HG02970 (cell line): ENCODE measurements around the gene DUSP22.
"Not testable (repeated sequence)": the region's sequence is repeated elsewhere in the genome, so short reads cannot be mapped to it uniquely, and the experiment has no call there.

ENCODE experiments used
- ATAC-seq: cut with Tn5 transposase; IDR thresholded peaks from one replicate; pipeline ENCODE4 v1.9.1; 2021; ENCODE audit warnings: mild to moderate bottlenecking, moderate library complexity, moderate number of reproducible peaks; ENCODE audit not compliant: unreplicated experiment, low FRiP score

DUSP22 gene

DNA sequence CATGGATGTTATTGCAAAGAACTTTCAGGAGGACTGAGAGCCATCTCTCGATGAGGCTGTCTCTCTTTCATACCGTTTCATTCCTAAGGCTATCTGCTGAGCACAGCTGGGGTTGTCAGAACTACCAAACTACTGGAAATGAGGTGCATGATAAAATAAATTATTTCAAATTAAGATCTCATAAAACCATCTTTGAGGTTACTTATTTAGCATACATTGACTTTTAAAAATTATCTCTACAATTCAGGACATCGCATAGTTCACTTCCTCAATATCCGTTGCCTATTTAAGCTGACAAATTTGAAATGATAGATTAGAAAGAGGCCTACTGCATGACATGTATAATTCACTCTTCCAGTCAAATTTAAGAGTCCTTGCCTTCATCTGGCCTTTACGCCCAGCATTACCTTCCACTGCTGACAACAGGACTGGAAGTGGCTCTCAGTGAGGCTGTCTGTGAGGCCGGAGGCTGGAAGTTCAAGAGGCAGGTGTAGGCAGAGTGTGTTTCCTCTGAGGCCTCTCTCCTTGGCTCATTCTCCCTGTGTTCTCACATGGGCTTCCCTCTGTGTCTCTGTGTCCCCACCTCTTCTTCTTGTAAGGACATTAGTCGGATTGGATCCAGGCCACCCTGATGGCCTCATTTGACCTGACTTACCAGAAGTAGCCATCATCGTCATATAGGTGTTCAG, 12.8 kb upstream of the DUSP22 start:
- no peak for ATAC-seq

DNA sequence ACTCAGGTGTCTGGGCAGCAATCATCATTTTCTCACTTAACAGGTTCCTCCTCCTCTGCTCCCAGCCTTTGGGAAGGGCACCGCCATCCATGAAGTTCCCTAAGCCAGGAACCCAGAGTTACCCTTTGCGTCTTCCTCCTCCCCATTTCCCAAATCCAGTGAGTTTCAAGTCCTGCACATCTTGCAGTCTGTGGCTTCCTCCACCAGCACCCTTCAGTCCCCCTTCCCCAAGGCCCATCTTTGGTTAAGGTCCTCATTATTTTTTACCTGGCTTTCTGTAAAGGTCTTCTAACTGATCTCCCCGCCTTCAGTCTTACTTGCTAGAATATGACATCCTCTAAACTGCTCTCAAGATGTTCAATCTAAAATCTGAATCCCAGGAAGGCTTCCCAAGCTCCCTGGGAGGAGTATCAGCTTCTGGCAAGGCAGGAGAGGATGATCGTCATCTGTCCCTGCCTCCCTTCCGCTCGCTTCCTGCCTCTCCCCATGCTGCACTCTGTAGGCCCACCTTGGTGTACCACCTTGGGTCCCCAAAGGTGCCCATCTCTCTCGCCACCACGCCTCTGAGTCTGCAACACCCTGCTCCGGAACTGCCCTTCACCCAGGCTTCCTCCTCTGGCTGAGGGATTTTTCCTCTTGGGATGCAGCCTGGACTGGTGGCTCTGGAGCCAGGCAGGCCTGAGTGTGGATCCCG, 11.4 kb upstream of the DUSP22 start:
- no peak for ATAC-seq

DNA sequence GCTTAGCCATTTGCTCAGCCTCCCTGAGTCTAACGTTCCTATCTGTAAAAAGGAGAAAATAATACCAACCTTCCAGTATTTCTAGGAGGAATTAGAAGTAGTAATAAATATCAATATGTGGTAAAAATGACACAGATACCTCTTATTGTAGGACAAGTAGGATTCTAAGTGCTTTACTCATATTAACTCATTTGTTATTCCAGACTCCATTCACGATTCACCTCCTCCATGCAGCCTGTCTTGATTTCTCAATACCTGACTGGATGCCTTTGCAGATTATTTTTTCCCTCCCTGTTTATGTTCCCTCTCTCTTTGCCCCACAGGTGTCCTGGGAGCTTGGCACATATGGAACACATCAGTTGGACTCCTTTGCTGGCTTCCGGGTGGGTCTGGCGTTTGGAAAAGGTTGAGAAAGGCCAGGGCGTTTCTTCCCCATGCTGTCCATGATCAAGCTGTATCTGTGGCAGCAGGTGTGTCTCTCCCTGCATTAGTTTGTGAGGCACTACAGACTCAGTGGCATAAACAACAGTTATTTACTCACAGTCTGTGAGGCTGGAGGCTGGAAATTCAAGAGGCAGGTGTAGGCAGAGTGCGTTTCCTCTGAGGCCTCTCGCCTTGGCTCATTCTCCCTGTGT, 10.7 kb upstream of the DUSP22 start:
- no peak for ATAC-seq

DNA sequence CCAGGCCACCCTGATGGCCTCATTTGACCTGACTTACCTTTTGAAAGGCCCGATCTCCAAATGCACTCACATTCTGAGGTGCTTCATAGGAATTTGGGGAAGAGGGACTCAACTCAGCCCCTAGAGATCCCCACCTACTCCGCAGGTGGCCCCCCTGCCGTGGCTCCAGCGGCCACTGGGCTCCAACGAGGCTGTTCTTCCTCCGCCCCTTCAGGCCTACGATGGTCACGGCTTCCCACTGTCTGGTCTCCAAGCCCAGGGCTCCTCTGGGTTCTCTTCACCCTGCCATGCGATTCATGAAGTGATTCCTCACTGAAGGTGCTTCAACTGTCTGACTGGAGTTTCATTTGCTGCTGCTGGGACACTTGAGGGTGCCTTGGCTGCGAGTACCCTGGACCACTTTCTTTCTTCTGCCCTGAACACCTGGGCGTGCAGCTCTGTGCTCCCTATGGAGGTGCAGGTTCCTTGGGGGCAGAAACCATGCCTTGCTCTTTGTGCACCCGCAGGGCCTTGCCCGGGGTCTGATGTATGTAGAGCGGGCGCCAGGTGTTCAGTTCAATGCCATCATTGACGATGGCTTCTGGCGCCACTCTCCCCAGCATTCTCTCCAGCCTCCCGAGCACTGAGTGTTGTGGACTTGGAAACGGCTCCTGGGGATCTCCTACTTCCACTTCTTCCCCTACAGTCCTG, 10.0 kb upstream of the DUSP22 start:
- ATAC-seq, result no peak

DNA sequence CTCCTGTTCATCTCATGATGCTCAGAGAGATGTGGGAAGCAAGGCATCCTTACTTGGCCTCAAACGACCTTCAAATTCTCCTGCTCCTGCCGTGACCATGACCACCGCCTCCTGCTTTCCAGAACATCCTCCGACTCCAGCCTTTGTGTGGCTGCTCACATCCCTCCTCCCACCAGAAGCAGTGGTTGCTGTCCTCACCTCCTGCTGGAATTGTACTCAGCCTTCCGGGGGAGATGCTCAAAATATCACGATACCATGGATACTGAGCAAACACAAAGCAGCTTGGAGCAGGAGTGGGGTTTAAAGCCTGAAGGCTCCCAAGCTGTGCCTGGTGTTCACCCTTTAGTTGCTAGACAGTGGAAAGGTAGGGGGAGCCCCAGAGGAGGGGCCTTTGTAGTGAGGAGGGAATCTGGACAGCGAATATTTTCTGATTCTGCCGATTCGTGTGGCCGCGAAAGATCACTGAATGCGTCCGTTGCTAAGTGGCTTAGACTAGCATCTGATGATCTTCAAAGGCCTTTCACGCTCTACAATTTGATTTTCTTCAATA, 9.3 kb upstream of the DUSP22 start:
- ATAC-seq, result no peak

DNA sequence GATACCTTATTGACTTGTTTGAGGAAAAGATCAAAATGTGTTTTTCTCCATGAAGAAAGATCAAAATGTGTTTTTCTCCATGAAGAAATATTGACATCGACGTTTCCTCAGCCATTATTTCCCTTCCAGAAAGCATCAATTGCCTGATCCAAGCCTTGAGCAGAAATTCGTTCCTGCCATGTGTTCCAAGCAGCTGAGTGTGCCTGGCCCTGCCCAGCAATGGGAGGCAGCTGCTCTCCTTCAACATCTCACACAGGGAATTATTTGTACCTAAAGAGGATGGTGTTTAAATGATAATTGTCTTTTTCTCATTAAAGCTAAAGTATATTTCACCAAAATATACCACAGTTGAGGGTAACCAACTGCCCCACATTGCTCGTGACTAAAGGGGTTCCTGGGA, 7.8 kb upstream of the DUSP22 start:
- ATAC-seq, result no peak

DNA sequence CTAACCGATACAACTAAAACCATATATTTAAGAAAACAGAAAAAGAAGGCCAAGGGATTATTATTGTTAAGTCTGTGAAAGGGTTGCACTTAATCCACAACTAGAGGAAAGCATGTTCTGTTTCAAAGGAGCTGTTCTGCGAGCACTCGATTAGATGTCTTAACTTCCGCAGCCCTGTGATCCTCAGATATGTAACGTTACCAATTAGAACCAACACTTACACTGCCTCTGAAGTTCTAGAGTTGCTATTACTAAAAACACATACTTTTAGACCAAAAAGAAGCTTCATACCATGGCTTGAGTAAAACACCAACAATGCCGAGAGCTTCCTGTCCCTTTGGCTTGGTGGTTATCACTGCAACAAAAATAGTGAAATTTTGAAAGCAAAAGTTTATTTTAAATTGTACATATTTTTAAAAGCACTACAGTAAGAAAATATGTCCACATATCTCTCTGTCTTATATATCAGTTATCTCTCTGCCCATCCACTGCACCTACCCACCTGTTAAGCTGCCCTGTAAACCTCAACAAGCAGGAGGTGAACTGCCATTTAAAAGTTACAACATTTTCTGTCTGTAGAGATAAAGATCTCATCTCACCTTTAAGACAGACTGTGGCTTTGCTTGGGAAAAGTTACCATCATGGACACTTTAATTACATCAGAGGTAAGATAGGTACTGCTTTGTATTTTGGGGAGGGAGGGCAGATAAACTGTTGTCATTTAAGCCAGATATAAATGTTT, 7.1 kb upstream of the DUSP22 start:
- ATAC-seq, result no peak

DNA sequence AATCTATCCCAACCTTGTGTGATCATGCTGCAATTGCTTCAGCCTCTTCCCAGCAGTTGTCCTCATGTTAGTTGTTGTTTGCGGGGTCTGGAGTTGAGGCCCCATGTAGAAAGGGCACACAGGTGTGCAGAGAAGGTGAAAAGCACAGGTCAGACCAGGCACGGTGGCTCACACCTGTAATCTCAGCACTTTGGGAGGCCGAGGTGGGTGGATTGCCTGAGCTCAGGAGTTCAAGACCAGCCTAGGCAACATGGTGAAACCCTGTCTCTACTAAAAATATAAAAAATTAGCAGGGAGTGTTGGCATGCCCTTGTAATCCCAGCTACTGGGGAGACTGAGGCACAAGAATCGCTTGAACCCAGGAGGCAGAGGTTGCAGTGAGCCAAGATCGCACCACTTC, 6.4 kb upstream of the DUSP22 start:
- not testable (repeated sequence) for ATAC-seq

DNA sequence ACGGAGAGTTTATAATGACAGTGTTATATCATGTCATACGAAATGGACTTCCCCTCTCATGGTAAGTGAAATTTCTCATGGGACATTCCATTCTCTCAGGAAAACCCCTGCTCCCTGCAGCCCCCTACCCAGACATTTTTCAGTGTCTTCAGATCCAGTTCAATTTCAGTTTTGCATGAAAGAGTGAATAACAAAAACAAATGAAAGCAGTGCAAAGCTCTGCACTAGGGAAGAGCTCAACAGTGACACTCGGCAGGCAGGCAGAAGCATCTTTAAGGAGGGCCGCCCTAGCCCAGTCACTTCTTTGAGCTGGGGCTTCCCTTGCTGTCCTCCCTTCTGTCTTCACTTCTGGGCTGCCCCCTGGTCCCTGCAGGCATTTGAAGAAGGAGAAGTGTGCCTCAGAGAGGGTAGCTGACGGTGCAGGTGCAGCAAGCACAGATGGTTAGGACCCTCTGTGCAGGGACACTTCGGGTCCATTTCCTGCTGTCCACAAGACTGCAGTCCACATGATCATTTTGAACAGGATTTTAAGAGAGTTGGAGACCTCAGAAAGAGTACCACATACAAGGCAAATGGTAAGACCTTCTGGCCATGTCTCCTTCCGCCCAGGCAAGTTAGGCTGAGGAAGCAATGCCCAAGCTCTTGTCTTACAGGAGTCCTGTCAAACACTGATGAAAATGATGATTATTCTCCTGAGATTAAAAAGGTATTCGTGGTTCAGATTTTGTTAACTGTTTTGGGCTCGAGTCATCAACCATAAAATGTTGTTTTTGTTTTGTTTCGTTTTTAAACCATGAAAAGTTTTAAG, 5.4 kb upstream of the DUSP22 start:
- ATAC-seq, result no peak

DNA sequence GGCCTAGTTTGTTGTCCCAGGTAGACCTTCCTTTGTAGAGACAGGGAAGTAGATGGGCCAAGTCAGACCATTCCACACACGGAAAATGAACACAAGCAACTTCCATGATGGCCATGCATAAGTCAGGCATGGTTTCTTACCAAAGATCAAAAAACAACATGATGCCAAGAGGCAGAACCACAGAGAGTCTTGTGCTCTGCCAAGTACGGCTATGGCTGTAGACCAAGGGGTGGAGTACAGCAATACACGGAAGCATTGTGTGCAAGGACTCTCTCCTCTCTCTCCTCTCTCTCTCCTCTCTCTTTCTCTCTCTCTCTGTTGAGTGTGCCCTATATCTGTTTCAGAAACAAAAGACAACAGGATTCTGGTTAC, 4.8 kb upstream of the DUSP22 start:
- no peak for ATAC-seq

DNA sequence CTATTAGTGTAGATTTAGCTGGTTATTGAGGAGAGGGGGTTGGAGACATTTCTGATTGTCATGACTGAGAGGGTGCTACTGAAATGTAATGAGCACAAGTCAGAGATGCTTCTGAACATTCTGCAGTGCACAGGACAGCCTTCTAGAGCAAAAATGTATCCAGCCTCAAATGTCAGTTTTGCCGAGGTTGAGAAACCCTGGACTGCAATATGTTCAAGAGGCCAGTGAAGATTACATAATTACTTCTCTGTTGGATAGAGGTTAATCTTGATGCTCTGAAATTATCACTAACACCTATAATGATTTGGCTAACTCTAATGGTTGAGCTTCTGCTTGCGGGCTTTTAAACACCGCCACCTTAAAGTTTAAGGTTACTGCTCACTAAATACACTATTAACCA, 3.4 kb upstream of the DUSP22 start:
- ATAC-seq, result no peak

DNA sequence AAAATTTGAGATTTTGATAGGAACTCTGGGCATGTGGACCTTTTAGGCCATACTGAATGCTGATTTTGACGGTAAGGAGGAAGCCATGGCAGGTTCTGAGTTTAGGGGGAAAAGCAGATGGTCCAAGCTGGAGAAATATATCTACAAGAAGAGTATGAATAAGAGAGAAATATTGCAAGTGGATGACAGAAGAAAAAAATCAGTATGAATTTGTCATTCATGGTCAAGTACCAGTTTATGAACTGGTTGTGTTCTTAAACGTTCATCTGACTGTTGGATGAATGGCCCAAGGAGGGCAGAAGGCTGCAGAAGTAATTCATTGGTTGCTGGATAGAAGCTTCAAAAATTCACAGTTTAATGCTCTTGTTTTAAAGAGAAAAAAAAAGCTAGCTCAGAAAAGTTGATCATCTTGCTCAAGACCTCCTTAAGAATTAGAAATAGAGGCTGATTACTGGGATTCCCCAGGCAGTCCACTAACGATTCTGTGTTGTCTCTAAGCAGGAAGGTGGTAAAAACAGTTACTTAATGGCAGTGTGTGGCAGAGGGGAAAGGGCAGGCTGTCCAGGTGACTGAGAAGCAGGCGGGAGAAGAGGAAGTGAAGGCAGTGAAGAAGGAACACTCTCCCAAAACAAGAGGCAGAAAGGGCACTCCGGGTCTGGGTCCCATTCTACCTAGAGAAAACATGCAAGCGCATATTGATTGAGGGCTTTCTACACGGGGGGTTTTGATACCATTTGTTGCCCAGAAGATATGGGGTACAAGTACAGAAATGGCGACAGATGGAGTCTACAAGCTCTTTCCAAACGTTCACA, 2.0 kb upstream of the DUSP22 start:
- no peak for ATAC-seq

DNA sequence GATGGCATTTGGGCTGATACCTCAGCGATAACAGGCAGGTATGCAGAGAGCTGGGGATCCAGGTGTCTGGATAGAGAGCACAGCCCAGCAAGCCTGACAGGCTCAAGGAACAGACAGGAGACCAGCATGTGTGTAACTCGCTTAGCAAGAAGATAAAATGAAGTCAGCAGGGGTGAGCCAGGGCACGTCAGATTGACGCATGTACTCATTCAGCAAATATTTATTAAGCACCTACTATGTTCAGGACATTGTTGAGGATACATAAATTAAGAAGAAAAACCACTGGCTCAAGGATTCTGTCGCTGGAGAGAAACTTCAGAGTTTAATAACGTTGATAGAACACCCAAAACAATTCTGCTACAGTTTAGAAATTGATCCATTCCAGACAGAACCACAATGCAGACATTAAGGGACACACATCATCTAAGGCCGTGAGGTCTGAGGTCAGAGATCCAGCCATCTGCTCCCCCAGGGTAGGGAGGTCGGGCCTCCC, 1.0 kb upstream of the DUSP22 start:
- ATAC-seq, result no peak

DNA sequence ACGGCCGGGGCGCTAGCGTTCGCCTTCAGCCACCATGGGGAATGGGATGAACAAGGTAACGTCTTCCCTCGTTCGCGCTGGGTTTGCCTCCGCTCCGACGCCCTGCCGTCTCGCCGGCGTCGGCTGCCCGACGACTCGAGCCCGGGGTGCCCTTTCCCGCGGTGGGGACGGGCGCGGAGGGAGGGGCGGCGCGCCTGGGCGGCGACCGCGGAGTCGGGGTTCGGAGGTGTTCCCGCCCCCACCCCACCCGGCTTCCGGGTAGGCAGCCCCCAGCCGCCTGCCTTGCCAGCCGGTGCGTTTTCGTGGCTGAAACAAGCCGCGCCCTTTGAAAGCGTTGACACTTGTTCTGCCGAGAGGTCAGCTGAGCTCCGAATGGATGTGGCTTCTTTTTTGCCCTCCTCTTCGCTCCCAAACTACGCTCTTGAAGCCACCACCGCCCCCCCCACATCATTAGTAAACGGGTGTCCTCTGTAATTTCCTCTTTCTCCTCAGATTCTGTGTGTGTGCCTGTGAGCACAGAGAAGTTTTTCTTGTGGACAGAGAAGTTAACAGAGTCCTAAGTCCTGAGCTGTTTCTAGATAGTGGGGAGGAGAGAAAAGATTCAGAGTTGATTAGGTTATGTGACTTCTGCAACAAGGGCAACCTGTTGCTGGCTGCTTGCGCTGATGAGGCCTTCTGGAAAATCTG, 362 bp downstream of the DUSP22 start:
- peak; percentile 34 for ATAC-seq

DNA sequence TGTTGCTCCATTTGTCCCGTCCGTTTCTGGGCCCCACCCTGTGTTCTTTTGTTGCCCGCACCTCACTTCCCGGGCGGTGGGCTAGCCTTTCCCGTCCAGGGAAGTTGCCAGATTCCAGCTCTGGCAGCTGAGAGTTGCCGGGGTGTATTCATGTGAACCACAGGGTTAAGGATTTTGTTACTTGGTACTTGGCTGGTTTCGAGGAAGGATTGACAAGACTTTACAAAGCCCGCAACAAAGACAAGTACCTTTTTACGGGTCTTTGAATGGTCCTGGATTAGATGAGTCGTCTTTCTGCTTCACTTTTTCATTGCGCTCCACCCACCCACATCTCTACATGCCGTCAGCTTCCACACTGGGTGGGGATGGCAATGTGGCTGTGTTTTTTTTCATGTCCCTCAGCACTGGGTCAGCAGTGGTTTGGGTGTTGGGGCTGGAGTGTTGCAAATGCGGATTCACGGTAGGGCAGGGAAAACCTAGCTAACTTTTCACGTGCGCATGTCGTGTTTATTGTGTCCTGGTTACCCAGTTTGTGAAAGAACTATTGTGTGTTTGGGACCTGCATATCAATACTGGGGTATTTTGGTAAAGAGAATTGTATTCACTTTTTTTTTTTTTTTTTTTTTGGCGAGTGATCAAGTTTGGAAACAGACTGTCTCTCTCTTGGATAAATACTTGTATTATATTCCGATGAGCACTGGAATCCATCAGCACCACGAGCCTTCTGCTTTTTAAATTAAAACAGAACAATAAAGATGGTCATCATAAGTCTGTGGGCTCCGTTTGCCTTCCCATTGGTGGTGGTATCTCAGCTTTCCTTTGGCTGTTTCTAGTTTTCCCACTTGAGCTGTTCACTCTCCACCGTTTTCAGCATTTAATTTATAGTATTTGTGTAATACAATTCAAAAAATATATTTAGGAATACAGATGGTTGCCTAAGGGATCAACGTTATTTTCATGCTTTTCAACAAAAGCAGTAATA, 1.2 kb downstream of the DUSP22 start:
- no peak for ATAC-seq

DNA sequence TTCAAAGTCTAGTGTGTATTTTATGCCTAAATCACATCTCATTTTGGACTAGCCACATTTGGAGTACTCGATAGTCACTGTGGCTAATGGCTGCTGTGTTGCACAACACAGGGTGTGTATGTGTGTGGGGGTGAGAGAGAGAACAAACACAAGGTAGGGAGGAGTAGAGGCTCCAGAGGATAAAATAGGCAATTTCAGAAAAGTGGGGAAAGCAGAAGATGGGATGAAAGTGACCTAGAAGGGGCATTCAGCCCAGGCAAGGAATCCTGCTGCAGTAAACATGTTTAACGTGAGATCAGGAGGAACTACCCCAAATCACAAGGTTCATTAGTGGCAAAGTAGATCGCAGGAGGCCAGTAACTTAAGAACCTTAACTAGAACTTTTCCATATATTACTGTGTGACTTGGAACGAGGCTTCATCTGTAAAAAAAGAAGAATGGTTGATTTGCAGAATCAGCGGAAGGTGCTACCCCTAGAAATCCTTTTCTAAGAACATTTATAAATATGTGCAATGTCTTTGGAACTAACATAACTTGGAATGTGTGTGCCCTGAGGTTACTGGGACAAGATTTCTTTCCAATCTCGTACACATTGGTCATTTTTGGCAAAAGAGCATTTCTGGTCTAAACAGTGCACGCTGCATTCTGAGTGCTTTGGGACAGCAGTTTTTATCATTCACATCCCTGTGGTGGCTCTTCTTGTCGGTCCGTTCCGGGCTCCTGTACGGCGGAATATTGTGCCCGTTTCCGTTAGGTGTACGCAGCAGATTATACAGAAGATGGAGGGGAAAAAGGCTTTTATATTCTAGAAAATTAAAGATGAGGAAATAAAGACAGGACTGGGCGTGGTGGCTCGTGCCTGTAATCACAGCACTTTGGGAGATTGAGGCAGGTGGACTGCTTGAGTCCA, 2.6 kb downstream of the DUSP22 start:
- ATAC-seq, result no peak
